Cardiac ventricle fibroblast (primary cell): Measurements from ENCODE around the gene HEPH. TPM values are rescaled to one million over a fixed set of nuclear protein-coding genes. Genes with fewer than 3 reads are reported as not detected.

Source experiments
- total RNA-seq: library from RNA; depleted of rRNA; stranded (reverse); fragments of >200 nt; gene quantifications from 2 replicates; pipeline ENCODE4 v1.2.3, GENCODE V29; 2015

The HEPH gene
- 47.3 and 52.1 TPM in 2 replicates for total RNA-seq

GRCh38 chrX:66163849-66164411 lies at the start of gene HEPH:
HEPH (plus strand) TSS chrX:66164247; CDS start chrX:66170571, 6,324 bp downstream.

Other genes with a start within 250 kb of the HEPH start
- not detected in 2 replicates for gene VSIG4, start 124.2 kb upstream of the HEPH start, total RNA-seq